HPDE6-E6E7 (cell line): ENCODE data around the gene CDCA8.

Experiments
- DNase-seq: peaks from one replicate; pipeline ENCODE4 v3.0.0; 2011; ENCODE audit warnings: missing footprints; ENCODE audit errors: extremely low spot score

CDCA8 gene

GRCh38 chr1:37692078-37692833 is at the start of gene CDCA8:
TSS of gene CDCA8 (plus strand) at chr1:37692516. CDS start at chr1:37692691, 175 bp downstream.
- peak; percentile 99 for DNase-seq

DNA sequence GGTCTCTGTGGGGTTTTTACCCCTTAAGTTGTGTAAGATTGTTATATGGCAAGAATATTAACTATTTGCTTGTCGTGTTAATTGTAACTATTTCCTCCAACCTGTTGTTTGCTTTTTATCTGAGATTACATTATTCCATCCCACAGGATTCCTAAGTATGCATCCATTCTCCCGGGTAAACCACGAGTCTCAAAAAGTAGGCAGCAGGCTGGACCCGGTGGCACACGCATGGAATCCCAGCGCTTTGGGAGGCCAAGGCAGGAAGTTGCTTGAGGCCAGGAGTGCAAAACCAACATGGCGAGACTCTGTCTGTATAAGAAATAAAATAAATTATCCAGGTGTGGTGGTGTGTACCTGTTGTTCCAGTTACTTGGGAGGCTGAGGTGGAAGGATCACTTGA is 45.0 kb upstream of the CDCA8 start:
- no peak for DNase-seq

DNA sequence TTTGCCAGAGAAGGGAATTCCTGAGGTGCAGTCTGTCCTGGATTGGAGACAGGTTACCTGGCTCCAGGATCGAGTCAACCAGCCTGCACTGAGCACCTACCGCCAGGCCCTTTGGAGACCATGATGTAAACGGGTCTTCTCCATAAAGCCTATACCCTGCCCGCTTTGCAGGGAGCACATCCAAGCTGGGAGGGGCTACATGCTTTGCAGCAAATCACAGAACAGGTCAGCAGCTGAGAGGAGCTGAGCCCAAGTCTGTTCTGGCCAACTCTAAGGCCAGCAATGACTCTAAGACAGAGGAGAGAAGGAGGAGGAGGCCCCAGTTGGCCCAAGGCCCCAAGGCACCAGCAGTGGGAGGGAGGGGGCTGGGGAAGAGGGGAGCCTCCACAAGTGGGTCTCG is 42.1 kb upstream of the CDCA8 start:
- DNase-seq = no peak

DNA sequence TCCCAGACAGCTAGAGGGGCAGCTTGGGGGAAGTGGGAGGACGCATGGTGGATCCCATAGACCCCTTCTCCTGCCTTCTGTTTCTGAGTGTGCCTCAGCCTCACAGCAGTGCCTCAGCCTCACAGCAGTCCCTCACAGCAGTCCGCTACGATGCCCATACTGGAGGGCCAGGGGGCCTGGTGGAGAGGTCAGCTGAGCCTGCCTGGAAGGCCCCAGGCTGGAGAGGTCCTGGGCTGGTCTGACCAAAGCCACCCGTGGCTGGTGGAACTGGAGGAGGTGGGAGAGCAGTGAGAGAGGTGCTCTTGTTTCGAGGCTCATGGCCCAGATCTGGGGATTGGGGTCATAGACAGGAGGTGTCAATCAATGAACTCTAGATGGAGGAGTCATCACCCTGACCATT is 41.6 kb upstream of the CDCA8 start:
- DNase-seq = no peak

- no peak for DNase-seq
Observed at GRCh38 chr1:37651803-37652202, 40.5 kb upstream of the CDCA8 start.

GRCh38 chr1:37652976-37653375 is 39.3 kb upstream of the CDCA8 start:
- no peak for DNase-seq

- DNase-seq = no peak
Observed at GRCh38 chr1:37653906-37654305, 38.4 kb upstream of the CDCA8 start.

DNA sequence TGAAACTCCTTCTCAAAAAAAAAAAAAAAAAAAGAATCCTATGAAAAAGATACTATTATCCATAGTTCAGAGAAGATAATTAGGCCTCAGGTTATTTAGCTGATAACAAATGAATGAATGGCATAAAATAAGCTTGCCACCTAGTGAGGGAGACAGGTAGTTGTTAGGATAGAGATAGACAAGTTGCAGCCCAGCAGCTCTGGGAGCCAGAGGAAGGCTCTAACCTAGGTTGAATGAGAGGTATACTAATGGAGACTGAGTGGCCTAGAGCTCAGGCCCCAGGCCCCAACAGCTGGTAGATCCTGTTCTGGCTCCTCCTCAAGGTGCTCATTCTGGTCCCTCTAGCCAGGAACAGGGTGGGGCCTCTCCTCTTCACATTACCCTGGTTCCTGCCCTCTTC is 37.0 kb upstream of the CDCA8 start:
- no peak for DNase-seq

DNA sequence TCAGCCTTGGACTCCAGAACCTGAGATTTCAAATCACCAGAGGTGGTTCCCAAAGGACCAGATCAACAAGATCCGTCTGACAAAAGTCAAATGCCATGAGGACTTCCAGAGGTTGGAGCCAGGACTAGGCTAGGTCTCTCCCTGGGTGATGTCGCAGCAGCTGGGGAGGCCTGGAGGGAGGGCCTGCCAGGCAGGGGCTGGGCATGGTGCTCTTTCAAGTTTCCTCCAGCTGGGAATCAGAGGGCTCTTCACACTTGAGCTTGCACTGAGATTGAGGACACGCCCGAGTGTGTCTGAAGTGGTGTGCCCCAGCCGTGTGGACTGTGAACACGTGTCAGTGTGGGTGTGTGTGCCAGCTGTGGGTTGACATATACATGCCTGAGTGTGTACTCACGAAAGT is 36.3 kb upstream of the CDCA8 start:
- no peak for DNase-seq

DNA sequence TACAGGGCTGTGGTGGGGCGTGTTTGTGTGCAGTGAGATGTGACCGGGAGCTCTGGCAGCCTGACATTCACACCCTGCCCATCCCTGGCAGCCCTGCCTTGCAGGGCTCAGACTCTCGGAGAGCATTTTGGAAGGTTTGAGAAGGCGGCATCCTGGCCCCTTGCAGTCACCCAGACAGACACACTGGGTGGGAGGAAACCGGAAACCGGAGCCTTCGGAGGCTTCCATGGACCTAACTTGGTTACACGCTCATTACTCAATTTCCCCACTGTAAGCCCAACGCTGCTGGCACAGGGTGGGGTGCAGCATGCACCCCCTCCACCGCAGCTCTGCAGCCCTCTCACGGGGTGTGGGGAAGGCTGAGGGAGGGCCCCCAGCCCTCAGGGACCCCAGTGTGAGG is 35.4 kb upstream of the CDCA8 start:
- DNase-seq = no peak

- DNase-seq = no peak
Observed at GRCh38 chr1:37657620-37658412, 34.5 kb upstream of the CDCA8 start.

GRCh38 chr1:37658486-37658885 is 33.8 kb upstream of the CDCA8 start:
- no peak for DNase-seq

GRCh38 chr1:37660664-37661063 is 31.7 kb upstream of the CDCA8 start:
- no peak for DNase-seq

DNA sequence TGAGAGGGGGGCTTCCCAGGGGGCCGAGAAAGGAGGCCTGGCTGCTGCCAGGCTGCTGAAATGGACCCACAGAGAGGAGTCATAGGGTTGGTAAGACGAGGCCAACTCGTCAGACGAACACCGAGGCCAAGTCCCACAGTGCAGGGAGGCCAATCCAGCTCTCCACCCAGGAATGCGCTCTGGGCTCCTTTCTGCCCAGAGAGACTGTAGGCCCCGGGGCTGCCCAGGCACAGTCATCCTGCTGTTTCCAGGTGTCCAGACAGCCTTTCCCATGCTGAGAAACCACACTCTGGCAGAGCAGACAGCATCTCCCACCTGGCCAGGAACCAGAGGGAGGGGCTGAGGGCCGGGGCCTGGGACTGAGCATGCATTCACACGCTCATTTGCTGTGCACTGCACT is 30.9 kb upstream of the CDCA8 start:
- no peak for DNase-seq

- DNase-seq = no peak
Observed at GRCh38 chr1:37662031-37662755, 30.1 kb upstream of the CDCA8 start.

- DNase-seq = no peak
Observed at GRCh38 chr1:37663426-37664000, 28.8 kb upstream of the CDCA8 start.

DNA sequence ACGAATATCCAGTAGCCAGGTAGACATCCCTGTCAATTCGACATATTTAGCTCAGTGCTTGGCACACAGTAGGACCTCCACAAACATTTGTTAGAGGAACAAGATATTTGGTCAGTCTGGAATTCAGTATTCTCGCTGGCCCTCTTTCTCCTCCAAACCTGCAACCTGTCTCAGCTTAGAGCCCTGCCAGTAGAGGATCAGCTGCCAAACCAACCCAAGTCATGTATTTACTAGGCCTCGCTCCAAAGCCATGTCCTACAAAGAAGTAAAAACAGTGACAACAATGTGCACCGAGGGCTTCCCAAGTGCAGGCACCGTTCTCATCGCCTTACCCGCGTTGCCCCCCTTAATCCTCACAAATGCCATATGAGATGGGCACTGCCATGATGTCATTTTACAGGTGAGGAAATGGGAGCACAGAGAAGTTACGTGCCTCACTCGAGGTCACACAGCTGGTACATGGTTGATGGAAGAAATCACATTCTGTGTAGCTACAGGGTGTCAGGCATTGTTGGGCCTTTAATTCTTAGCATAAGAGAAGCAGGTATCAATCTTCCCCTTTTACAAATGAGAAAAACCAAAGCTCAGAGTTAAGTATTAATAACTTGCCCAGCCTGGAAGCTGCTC is 26.0 kb upstream of the CDCA8 start:
- DNase-seq = no peak

GRCh38 chr1:37667023-37667671 is 25.2 kb upstream of the CDCA8 start:
- DNase-seq = no peak

- DNase-seq = no peak
Observed at GRCh38 chr1:37670133-37670532, 22.2 kb upstream of the CDCA8 start.

- DNase-seq = no peak
Observed at GRCh38 chr1:37671261-37671660, 21.1 kb upstream of the CDCA8 start.
